Embryonic facial prominence (tissue), 1 donor: ENCODE measurements around the gene TBC1D24.
A peak's percentile ranks its signal among the peaks of the same experiment; 100 is the strongest.
"Not testable (repeated sequence)": the region's sequence is repeated elsewhere in the genome, so short reads cannot be mapped to it uniquely, and the experiment has no call there.

Source experiments
- DNase-seq: peaks from one replicate; pipeline ENCODE4 v3.0.0-alpha.2; 2016; ENCODE audit errors: extremely low spot score

Gene TBC1D24

GRCh38 chr16:2468725-2469398 lies 6.1 kb upstream of the TBC1D24 start:
- no peak for DNase-seq

DNA sequence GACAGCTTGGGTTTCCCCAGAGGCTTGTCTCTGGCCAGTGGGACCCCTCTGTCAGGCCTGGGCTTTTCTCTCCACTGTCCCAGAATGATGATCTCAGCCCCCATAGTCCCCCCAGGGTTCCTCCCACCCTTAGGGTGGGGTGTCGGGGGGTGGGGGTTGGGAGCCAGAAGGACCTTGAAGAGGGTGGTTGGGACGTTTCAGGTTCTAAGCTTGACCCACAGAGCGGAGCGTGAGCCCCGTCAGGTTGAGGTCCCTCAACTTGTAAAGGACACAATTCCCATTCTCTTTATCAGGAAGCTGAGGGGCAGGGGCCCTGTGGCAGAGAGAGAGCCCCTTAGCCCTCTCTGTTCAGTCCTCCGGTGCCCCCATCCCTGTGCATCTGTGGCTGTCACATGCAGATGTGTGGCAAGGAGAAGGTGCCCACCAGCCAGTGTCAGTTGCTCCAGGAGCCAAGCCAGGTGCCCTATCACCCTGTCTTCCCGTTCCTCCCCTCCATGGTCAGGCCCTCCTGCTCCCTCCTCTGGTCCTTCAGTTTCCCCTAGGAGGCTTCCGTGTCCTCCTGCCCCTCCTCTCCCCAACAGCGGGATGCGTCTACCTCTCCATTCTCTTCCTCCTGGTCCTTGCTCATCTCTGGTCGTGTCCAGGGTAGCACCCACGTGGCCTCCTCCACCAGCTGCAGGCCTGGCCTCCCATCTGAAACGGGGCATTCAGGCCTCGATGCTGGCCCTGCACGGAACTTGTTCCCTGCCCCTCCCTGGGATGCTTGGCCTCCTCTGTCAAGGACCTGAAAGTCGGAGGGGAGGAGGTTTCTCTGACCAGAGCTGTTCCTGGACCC lies 5.3 kb upstream of the TBC1D24 start:
- no peak for DNase-seq

DNA sequence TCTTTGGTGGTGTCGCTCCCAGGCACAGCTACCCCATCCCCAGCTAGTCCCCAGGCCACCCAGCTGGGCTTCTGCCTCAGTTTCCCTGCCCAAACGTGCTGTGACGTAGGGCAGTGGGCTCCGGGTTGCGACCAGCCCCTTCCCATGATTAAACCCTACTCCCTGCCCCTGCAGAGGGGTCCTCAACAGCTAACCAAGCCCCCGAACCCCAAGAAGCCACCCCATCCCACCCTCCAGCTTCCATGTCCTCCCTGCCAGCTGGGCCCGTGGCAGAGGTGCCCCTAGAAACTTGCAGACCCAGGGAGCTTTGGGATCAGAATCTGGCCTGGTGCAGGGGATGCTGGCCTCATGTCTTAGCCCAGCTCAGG lies 4.7 kb upstream of the TBC1D24 start:
- no peak for DNase-seq

DNA sequence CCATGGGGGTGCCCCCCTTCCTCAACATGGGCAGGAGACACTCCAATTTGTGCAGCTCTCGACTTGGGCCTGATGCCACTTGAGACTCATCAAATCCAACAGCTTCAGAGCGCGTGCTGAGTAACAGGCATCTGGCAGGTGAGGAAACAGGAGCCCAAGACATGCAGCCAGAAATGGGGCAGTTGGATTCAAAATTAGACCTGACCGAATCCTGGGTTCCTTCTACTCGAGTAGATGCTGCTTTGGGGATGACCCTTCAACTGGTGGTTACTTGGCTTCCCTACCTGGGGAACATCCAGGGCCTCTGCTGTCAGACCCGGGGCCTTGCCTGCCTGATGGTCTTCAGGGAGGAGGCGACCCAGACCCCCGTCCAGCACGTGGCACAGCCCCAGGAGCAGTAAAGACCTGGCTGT lies 4.3 kb upstream of the TBC1D24 start:
- DNase-seq = no peak

- peak; percentile 72 for DNase-seq
Observed at GRCh38 chr16:2471016-2471652, 3.8 kb upstream of the TBC1D24 start, which contains the start of gene NTN3. Gene NTN3 (plus strand): TSS chr16:2471297. CDS start chr16:2471702, 405 bp downstream.

GRCh38 chr16:2471653-2472487 lies 3.1 kb upstream of the TBC1D24 start:
- DNase-seq = no peak

GRCh38 chr16:2472488-2472864 lies 2.5 kb upstream of the TBC1D24 start:
- no peak for DNase-seq

GRCh38 chr16:2472885-2473445 lies 2.0 kb upstream of the TBC1D24 start:
- DNase-seq = no peak

DNA sequence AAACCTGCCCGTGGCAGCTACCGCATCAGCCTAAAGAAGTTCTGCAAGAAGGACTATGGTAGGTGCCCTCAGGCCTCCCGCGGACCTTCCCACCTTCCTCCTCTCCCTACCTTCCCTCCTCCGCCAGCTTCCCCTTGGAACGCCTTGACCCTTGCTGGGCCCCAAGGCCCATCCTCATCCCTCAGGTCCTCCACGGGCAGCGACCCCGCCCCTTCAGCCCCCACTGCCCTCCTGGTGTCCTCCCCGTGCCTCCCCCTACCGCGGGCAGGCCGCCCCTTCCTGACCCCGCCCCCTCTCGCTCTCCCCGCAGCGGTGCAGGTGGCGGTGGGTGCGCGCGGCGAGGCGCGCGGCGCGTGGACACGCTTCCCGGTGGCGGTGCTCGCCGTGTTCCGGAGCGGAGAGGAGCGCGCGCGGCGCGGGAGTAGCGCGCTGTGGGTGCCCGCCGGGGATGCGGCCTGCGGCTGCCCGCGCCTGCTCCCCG lies 1.4 kb upstream of the TBC1D24 start:
- DNase-seq = no peak

GRCh38 chr16:2473999-2474876 lies 689 bp upstream of the TBC1D24 start:
- DNase-seq = no peak

DNA sequence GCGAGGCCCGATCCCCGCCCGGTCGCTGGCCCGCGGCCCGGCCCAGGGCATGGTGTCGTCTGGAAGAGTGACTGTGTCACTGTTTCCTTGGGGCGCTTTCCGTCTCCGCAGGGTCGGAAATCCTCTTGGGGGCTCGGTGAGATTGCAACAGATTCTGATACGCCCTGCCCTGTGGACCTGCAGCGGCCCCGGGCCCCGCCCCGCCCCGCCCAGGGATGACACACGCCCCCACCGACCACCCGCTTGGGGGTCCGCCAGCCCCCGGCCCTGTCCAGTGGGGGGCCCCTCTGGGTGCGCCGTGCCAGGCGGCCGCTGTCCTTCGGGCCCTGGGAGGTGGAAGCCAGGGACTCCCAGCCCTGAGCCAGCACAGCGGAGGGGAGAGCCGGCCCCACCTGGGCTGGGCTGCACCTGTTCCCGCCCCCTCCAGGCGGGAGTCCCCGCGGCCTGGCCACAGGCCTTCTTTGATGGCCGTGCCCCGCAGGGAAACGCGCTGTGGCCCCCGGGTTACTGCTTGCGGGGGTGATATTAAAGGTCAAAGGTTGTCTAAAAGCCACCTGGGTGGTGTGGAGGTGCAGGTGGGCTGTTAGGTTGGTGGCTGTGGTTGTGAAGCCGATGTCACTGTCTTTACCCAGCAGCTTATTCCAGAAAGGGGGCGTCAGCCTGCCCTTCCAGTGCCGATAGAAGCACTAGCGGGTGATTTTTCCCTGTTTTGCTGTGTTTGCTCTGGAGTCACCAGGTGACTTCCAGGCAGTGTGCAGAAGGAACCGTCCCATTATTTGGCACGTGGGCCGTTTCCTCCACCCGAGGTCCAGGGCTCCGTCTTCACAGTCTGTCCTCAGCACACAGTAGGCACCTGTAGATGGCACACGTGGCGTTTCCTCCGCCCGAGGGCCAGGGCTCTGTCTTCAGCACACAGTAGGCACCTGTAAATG lies 752 bp downstream of the TBC1D24 start:
- no peak for DNase-seq

DNA sequence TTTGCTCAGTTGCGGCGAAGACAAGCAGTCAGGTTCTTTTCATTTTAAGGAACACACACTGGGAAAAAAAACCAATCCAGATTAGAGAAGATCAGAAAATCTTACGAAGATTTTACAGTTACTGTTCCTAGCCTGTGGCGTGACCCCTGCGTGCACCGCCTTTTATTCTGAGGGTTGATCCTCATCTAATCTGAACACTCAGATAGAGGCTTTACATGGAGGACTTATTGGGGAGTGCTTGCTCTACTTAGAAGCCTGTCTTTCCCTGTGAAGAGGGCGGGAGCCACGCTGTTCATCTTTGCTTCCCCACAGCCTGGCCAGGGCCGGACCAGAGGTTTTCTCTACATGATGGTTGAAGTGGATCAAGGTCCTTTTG lies 1.4 kb downstream of the TBC1D24 start:
- DNase-seq = no peak

DNA sequence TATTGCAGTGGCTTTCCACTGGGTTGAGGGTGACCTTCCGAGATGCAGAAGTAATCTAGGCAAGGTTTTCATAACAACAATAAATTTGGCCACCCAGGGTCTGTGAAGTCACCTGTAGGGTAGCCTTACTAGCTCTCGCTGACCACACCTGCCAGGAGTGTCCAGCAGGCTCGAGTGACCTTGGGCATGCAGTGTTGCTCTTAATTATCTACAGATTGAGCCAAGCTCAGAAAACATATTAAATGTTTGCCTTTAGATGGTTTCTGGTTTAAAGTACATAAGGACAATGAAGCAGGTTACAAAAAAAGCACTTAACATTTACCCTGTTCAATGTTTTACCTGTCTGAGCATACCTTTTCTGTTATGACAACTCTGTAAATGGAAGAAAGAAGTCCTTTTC lies 1.8 kb downstream of the TBC1D24 start:
- no peak for DNase-seq

- no peak for DNase-seq
Observed at GRCh38 chr16:2477327-2477726, 2.4 kb downstream of the TBC1D24 start.

- no peak for DNase-seq
Observed at GRCh38 chr16:2478279-2478678, 3.4 kb downstream of the TBC1D24 start.

DNA sequence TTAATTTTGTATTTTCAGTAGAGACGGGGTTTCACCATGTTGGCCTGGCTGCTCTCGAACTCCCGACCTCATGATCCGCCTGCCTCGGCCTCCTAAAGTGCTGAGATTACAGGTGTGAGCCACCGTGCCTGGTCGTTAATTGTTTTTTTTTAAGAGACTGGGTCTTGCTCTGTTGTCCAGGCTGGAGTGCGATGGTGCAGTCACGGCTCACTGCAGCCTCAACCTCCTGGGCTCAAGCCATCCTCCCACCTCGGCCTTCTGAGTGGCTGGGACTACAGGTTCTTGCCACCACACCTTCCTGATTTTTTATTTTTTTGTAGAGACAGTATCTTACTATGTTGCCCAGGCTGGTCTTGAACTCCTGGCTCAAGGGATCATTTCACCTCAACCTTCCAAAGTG lies 5.1 kb downstream of the TBC1D24 start:
- not testable (repeated sequence) for DNase-seq

DNA sequence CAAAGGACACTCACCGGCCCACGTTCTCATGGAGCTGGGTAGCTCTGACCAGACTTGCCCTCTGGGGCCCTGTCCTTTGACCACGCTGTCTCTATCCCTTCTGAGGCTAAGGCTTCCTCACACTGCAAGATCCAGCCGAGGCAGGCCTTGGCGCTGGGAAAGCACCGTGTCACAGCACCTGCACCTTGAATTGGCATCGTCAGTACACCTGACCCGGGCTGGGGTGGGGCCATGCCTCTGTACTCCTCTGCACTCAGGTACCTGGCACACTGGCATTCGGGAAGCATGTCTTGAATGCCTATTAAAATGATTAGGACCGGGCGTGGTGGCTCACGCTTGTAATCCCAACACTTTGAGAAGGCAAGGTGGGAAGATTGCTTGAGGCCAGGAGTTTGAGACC lies 6.0 kb downstream of the TBC1D24 start:
- DNase-seq = no peak

DNA sequence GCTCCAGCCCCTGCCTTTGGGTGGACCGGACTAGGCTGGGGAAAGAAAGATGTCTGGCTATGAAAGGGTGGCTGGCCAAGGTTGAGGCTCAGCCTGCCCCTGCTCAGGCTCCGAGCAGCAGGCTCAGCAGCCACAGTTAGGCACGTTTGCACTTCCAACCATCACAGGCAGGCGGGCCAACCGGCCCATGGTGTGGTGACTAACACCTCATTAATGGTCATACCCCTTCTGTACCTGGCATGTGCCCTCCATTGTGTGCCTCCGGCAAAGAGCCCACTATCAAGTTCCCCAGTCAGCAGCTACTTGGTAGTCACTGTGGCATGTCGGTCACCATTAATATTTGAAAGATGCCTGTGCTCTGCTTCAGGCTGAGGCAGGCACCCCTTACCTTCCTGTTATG lies 6.7 kb downstream of the TBC1D24 start:
- DNase-seq = no peak

DNA sequence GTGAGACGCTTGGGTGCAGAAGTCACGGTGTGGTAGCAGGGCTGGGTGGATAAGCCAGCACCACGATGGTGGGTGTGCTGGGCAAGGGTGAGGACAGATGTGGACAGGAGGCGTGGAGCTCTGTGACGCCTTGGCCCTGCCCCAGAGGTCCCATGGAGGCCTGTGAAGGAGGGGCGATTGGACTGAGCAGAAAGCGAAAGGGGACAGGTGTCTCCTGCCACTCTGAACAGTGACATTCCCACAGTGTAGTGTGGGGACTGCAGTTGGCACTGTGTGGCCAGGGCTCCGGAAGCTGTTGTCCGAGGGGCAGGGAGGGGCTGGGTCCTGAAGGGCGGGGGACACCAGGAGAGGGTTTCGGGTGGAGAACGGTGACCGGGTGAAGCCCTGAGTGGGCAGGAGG lies 7.3 kb downstream of the TBC1D24 start:
- DNase-seq = no peak
